GM12878 (cell line): ENCODE data around the gene TMPRSS3. TPM values are rescaled to one million over a fixed set of nuclear protein-coding genes. Genes with fewer than 3 reads are reported as not detected.
A peak's percentile ranks its signal among the peaks of the same experiment; 100 is the strongest.

Source experiments
- ATAC-seq: fragments of 200-7000 bp; cut with Tn5 transposase; 3 replicates; pipeline ENCODE4 v1.9.1; 2020; ENCODE audit warnings: mild to moderate bottlenecking, moderate library complexity
- BruUV-seq: library from RNA; stranded (reverse); fragments of 400-500 nt; replicated peaks from 2 replicates; lab custom pipeline; 2021; lab: Mats Ljungman, UMichigan
- CTCF ChIA-PET: fragments of 300-600 bp; sonication (Branson Sonifier 250); formaldehyde crosslinking; extraction: SDS; loops from one replicate; lab custom pipeline; 2021; ENCODE audit warnings: inconsistent platforms; lab: Yijun Ruan, JAX
- POLR2A ChIA-PET: fragments of 350-600 bp; formaldehyde crosslinking; extraction: SDS; loops from one replicate; lab custom pipeline; 2021; ENCODE audit warnings: inconsistent platforms; lab: Charles Lee
- RAD21 ChIA-PET: fragments of 300-600 bp; sonication (Branson Sonifier 250); formaldehyde crosslinking; loops from one replicate; lab custom pipeline; 2023; ENCODE audit warnings: antibody characterized with exemption; ENCODE audit not compliant: unreplicated experiment; lab: Charles Lee
- SMC1A ChIA-PET: fragments of 300-600 bp; sonication (Branson Sonifier 250); formaldehyde crosslinking; loops from one replicate; lab custom pipeline; 2023; ENCODE audit not compliant: unreplicated experiment, uncharacterized antibody; lab: Charles Lee
- DNase-seq: peaks from one replicate; pipeline ENCODE4 v3.0.0-alpha.2; 2011; ENCODE audit warnings: low read depth, low spot score
- FAIRE-seq: peaks from 3 replicates; lab custom pipeline; 2011; peaks lifted over from hg19 to GRCh38; lab: Jason Lieb, UNC
- H2AFZ ChIP-seq: 2 replicates; pipeline ENCODE4 v1.6.0; 2011; ENCODE audit warnings: low read depth, low read length, control low read depth; ENCODE audit not compliant: control insufficient read depth
- H3K27ac ChIP-seq: 2 replicates; pipeline ENCODE4 v1.5.1; 2011; ENCODE audit warnings: control low read depth; ENCODE audit not compliant: control insufficient read depth, insufficient read depth
- H3K27me3 ChIP-seq, 2 experiments: replicated peaks in 1 of 2; 2 replicates each; pipeline versions ENCODE4 v1.6.0 to v1.6.1; 2011; ENCODE audit warnings: low read length in 1 of 2; ENCODE audit not compliant: control insufficient read depth in 2 of 2, insufficient read depth in 2 of 2
- H3K36me3 ChIP-seq, 2 experiments: 2 replicates each; pipeline ENCODE4 v1.5.1; 2011; ENCODE audit warnings: low read length in 1 of 2; ENCODE audit not compliant: control insufficient read depth in 2 of 2, insufficient read depth in 2 of 2
- H3K4me1 ChIP-seq: 2 replicates; pipeline ENCODE4 v1.6.1; 2011; ENCODE audit warnings: mild to moderate bottlenecking, low read length, moderate library complexity, mixed read lengths; ENCODE audit not compliant: control insufficient read depth, insufficient read depth
- H3K4me2 ChIP-seq: 2 replicates; pipeline ENCODE4 v1.6.0; 2011; ENCODE audit warnings: control low read depth; ENCODE audit not compliant: control insufficient read depth, insufficient read depth
- H3K4me3 ChIP-seq: fragments of 200-600 bp; sonication (generic); 2 replicates; pipeline ENCODE4 v1.5.1; 2016
- H3K79me2 ChIP-seq: 2 replicates; pipeline ENCODE4 v1.6.0; 2011; ENCODE audit warnings: low read length; ENCODE audit not compliant: control insufficient read depth, insufficient read depth
- H3K9ac ChIP-seq: 2 replicates; pipeline ENCODE4 v1.8.0; 2011; ENCODE audit warnings: low read length, control low read depth, mixed read lengths; ENCODE audit not compliant: control insufficient read depth, insufficient read depth
- H3K9me3 ChIP-seq: replicated peaks from 3 replicates; pipeline ENCODE4 v1.5.1; 2011; ENCODE audit warnings: mild to moderate bottlenecking, low read length; ENCODE audit not compliant: control insufficient read depth, insufficient read depth
- H4K20me1 ChIP-seq: 2 replicates; pipeline ENCODE4 v1.6.0; 2011; ENCODE audit not compliant: control insufficient read depth, insufficient read depth
- ATF2 ChIP-seq: IDR thresholded peaks from 2 replicates; pipeline ENCODE4 v1.6.1; 2012; ENCODE audit warnings: low read length, inconsistent platforms
- BCL11A ChIP-seq: IDR thresholded peaks from 2 replicates; pipeline ENCODE4 v1.6.1; 2011; ENCODE audit warnings: low read depth, low read length
- CBFB ChIP-seq: IDR thresholded peaks from 2 replicates; pipeline ENCODE4 v1.6.1; 2016; ENCODE audit warnings: antibody characterized with exemption, low read depth
- CHD1 ChIP-seq: IDR thresholded peaks from 2 replicates; pipeline ENCODE4 v1.6.1; 2012; ENCODE audit warnings: low read depth, low read length, improper control_type of control experiment
- CREM ChIP-seq: IDR thresholded peaks from 2 replicates; pipeline ENCODE4 v1.6.1; 2014; ENCODE audit warnings: antibody characterized with exemption, low read depth
- DPF2 ChIP-seq: fragments of 450-650 bp; IDR thresholded peaks from 2 replicates; pipeline ENCODE4 v1.6.1; 2017; ENCODE audit warnings: mild to moderate bottlenecking
- EED ChIP-seq: sonication (generic); IDR thresholded peaks from 2 replicates; pipeline ENCODE4 v1.6.1; 2016; ENCODE audit warnings: antibody characterized with exemption, low read depth
- HDAC6 ChIP-seq: fragments of 200-600 bp; sonication (generic); IDR thresholded peaks from one replicate; pipeline ENCODE4 v1.8.0; 2017; ENCODE audit warnings: antibody characterized with exemption; ENCODE audit not compliant: unreplicated experiment
- JUND ChIP-seq: IDR thresholded peaks from 2 replicates; pipeline ENCODE4 v1.6.1; 2012; ENCODE audit warnings: low read depth, mild to moderate bottlenecking, low read length, improper control_type of control experiment, moderate library complexity
- MXI1 ChIP-seq: fragments of 150-350 bp; IDR thresholded peaks from 2 replicates; pipeline ENCODE4 v1.6.1; 2011; ENCODE audit warnings: low read depth, mild to moderate bottlenecking, inconsistent platforms, low read length, improper control_type of control experiment
- NBN ChIP-seq: fragments of 450-650 bp; IDR thresholded peaks from 2 replicates; pipeline ENCODE4 v1.6.1; 2016
- PAX8 ChIP-seq: fragments of 450-650 bp; IDR thresholded peaks from 2 replicates; pipeline ENCODE4 v1.6.1; 2017; ENCODE audit warnings: mild to moderate bottlenecking, moderate library complexity
- PKNOX1 ChIP-seq: fragments of 450-650 bp; IDR thresholded peaks from 2 replicates; pipeline ENCODE4 v1.6.1; 2016; ENCODE audit warnings: mild to moderate bottlenecking
- POLR2AphosphoS2 ChIP-seq: IDR thresholded peaks from 2 replicates; pipeline ENCODE4 v1.6.1; 2011; ENCODE audit warnings: low read depth, mild to moderate bottlenecking, low read length, improper control_type of control experiment, moderate library complexity
- POU2F2 ChIP-seq: IDR thresholded peaks from 3 replicates; pipeline ENCODE4 v1.6.1; 2011; ENCODE audit warnings: low read depth, mild to moderate bottlenecking, low read length, borderline replicate concordance
- SIX5 ChIP-seq: IDR thresholded peaks from 2 replicates; pipeline ENCODE4 v1.6.1; 2011; ENCODE audit warnings: mild to moderate bottlenecking, low read depth, low read length, moderate library complexity; ENCODE audit not compliant: severe bottlenecking
- SRF ChIP-seq, 2 experiments: IDR thresholded peaks; 2 replicates each; pipeline ENCODE4 v1.6.1; 2011; ENCODE audit warnings: low read depth in 2 of 2, low read length in 2 of 2, mild to moderate bottlenecking in 1 of 2, moderate library complexity in 1 of 2
- YY1 ChIP-seq: IDR thresholded peaks from 2 replicates; pipeline ENCODE4 v1.6.1; 2011; ENCODE audit warnings: low read depth, mild to moderate bottlenecking, low read length
- WGBS: methylation state at CpG from one replicate; pipeline ENCODE4 v1.1.6; 2016; ENCODE audit warnings: low lambda C conversion rate; ENCODE audit not compliant: insufficient replicate concordance, insufficient coverage; ENCODE audit errors: missing lambda C conversion rate; 5-methylcytosine and 5-hydroxymethylcytosine counted together
- in situ Hi-C: fragments of 300-500 bp; cut with MboI; formaldehyde crosslinking; loops from 9 replicates; pipeline ENCODE4 v1.14.3; 2018; ENCODE audit warnings: mixed read lengths
- intact Hi-C: fragments of 100-400 bp; cut with micrococcal nuclease; formaldehyde crosslinking; loops from one replicate; pipeline ENCODE4 v1.14.2; 2022; ENCODE audit not compliant: unreplicated experiment
- polyA plus RNA-seq, 11 experiments: library from polyadenylated mRNA; depleted of rRNA in 4 of 11; unstranded in 6 of 11; stranded (reverse) in 5 of 11; fragments of >200 nt; fragmentation: Nextera tagmentation in 4 of 11; fragmentation: Illumina TruSeq in 1 of 11; extraction: Ambion mirVana in 4 of 11; extraction: Trizol in 1 of 11; gene quantifications; 1 replicate in 1 of 11; 2 replicates in 10 of 11; pipeline versions ENCODE4 v1.2.1 to v1.2.3, GENCODE V29; 2011 to 2016; ENCODE audit warnings: inconsistent platforms in 2 of 11, missing spikeins in 2 of 11, low read depth in 1 of 11
- total RNA-seq, 4 experiments: library from RNA; depleted of rRNA in 3 of 4; stranded (reverse); fragments of >200 nt in 3 of 4; fragmentation: Illumina TruSeq in 1 of 4; extraction: Trizol in 1 of 4; gene quantifications; 2 replicates each; pipeline versions ENCODE4 v1.2.1 to v1.2.3, GENCODE V29; 2013 to 2021

Gene TMPRSS3
- total and polyA plus RNA-seq, 10 of the 15 experiments (the other 5 are each of a cell fraction or from before 2014, with no cell fraction given): 0.51 to 1.5 (median 0.82) TPM; not detected in 1

- no peak for TF ChIP-seq PKNOX1
- TF ChIP-seq NBN: no peak
- no peak for TF ChIP-seq ATF2
- TF ChIP-seq BCL11A: peak; percentile 22; the same call in 1 of the 2 replicates
- TF ChIP-seq, all 136 proteins: peak for 9
Measured at GRCh38 chr21:42366292-42367010, 29.4 kb downstream of the TMPRSS3 start, which contains the start of gene TFF1 (continued).

- Histone ChIP-seq H3K27ac (no peak overlapping the region), H4K20me1 (no peaks in the 10 kb centered on the region), H3K9me3 (no peaks in the 10 kb centered on the region), H3K4me1 (peaks cover 17% of the 10 kb centered on the region), H3K4me2 (no peak overlapping the region), H3K4me3 (no peak overlapping the region), H3K36me3 (no peaks in the 10 kb centered on the region), H3K9ac (no peak overlapping the region), H2AFZ (no peak overlapping the region), H3K79me2 (no peaks in the 10 kb centered on the region), H3K27me3 (no peaks in the 10 kb centered on the region; a peak in 2 of 4 replicates)
- no peak for FAIRE-seq
- ATAC-seq: no peak
- in situ Hi-C loops (no loop called here), intact Hi-C loops (no loop called here)
- ChIA-PET CTCF (no interaction called here), POLR2A (no interaction called here), RAD21 (interaction anchor here (1.0 kb wide), 1 partner anchor 15 kb away, joined by 3 read pairs; no protein-coding TSS in a partner anchor), SMC1A (no interaction called here)
- DNase-seq: no peak
- WGBS: 43% methylated on average over 6 of the region's 6 CpGs
- no TSS peak for BruUV-seq
- no peak for TF ChIP-seq POU2F2
- no peak for TF ChIP-seq POLR2AphosphoS2
- no peak for TF ChIP-seq EED
- TF ChIP-seq CREM: no peak
- no peak for TF ChIP-seq HDAC6
- no peak for TF ChIP-seq PAX8
- TF ChIP-seq CHD1: no peak
- TF ChIP-seq JUND: no peak
- no peak for TF ChIP-seq DPF2
- TF ChIP-seq CBFB: no peak
- no peak for TF ChIP-seq YY1
- TF ChIP-seq SIX5: no peak
- TF ChIP-seq SRF (IDR thresholded peaks at IDR 0.05; ENCODE audit: low read depth in 2 of 2, low read length in 2 of 2): no peak
- TF ChIP-seq MXI1: no peak
Measured at GRCh38 chr21:42365770-42366169, 30.1 kb downstream of the TMPRSS3 start.
